WI38 (cell line): ENCODE measurements around the gene PFKFB3.

ENCODE experiments used
- H3K4me3 ChIP-seq: 2 replicates; pipeline ENCODE4 v1.5.1; 2011; ENCODE audit warnings: low read depth, mild to moderate bottlenecking, control low read depth, low read length
- CTCF ChIP-seq: IDR thresholded peaks from 2 replicates; pipeline ENCODE4 v1.5.1; 2012; ENCODE audit warnings: low read depth, mild to moderate bottlenecking, control low read depth, low read length

PFKFB3 gene

GRCh38 chr10:6178581-6178980, 24.2 kb upstream of the PFKFB3 start:
- no peak overlapping the region for H3K4me3 ChIP-seq
- no peak for TF ChIP-seq CTCF

GRCh38 chr10:6179078-6179477, 23.7 kb upstream of the PFKFB3 start:
- no peak overlapping the region for H3K4me3 ChIP-seq
- TF ChIP-seq CTCF, result no peak

- no peak overlapping the region for H3K4me3 ChIP-seq
- no peak for TF ChIP-seq CTCF
Measured at GRCh38 chr10:6180480-6181110, 22.1 kb upstream of the PFKFB3 start.

- H3K4me3 ChIP-seq, result no peak overlapping the region
- TF ChIP-seq CTCF, result no peak
Measured at GRCh38 chr10:6181249-6181648, 21.5 kb upstream of the PFKFB3 start.

GRCh38 chr10:6182454-6183098, 20.2 kb upstream of the PFKFB3 start:
- no peak for TF ChIP-seq CTCF
- H3K4me3 ChIP-seq, result no peak overlapping the region

GRCh38 chr10:6185039-6185716, 17.6 kb upstream of the PFKFB3 start:
- no peak for TF ChIP-seq CTCF
- H3K4me3 ChIP-seq, result no peak overlapping the region

- TF ChIP-seq CTCF, result no peak
- no peak overlapping the region for H3K4me3 ChIP-seq
Measured at GRCh38 chr10:6186894-6187256, 15.9 kb upstream of the PFKFB3 start.
